K562 (cell line): ENCODE results near the gene NDUFB10. TPM values are rescaled to one million over a fixed set of nuclear protein-coding genes. Genes with fewer than 3 reads are reported as not detected.

Source experiments
- FUS ChIP-seq: fragments of 200-400 bp; formaldehyde crosslinking; optimal IDR thresholded peaks from 2 replicates; pipeline ENCODE3; 2017; ENCODE audit warnings: low read depth, low read length
- HDAC3 ChIP-seq: fragments of 450-650 bp; IDR thresholded peaks from 2 replicates; pipeline ENCODE4 v1.6.1; 2018; ENCODE audit warnings: borderline replicate concordance, mild to moderate bottlenecking, moderate library complexity; ENCODE audit not compliant: partially characterized antibody
- HLTF ChIP-seq: fragments of 450-650 bp; IDR thresholded peaks from 2 replicates; pipeline ENCODE4 v1.6.1; 2016
- LCOR ChIP-seq: sonication (generic); formaldehyde crosslinking; IDR thresholded peaks from 2 replicates; pipeline ENCODE4 v1.8.0; 2022; ENCODE audit warnings: mild to moderate bottlenecking, missing genetic modification reagents
- RBFOX2 ChIP-seq: fragments of 200-400 bp; formaldehyde crosslinking; IDR thresholded peaks from 2 replicates; pipeline ENCODE4 v1.6.1; 2017; ENCODE audit warnings: low read depth, mild to moderate bottlenecking, low read length, moderate library complexity
- SIN3B ChIP-seq: fragments of 450-650 bp; IDR thresholded peaks from 2 replicates; pipeline ENCODE4 v1.6.1; 2017; ENCODE audit warnings: low read depth, mild to moderate bottlenecking, moderate library complexity
- SMARCE1 ChIP-seq: fragments of 450-650 bp; IDR thresholded peaks from 2 replicates; pipeline ENCODE4 v1.7.1; 2016; ENCODE audit warnings: mild to moderate bottlenecking
- ZNF12 ChIP-seq: sonication (generic); formaldehyde crosslinking; IDR thresholded peaks from 2 replicates; pipeline ENCODE4 v1.4.0; 2020; ENCODE audit warnings: mild to moderate bottlenecking, missing genetic modification reagents
- ZNF695 ChIP-seq: fragments of 450-650 bp; formaldehyde crosslinking; IDR thresholded peaks from 2 replicates; pipeline ENCODE4 v1.4.0; 2020; ENCODE audit warnings: mild to moderate bottlenecking, moderate library complexity
- polyA plus RNA-seq, 8 experiments: library from polyadenylated mRNA; depleted of rRNA in 4 of 8; stranded (reverse) in 5 of 8; unstranded in 3 of 8; fragments of >200 nt; fragmentation: Nextera tagmentation in 2 of 8; fragmentation: Illumina TruSeq in 1 of 8; extraction: Ambion mirVana in 2 of 8; extraction: Trizol in 1 of 8; gene quantifications; 2 replicates each; pipeline versions ENCODE4 v1.2.1 to v1.2.3, GENCODE V29; 2011 to 2014; ENCODE audit warnings: inconsistent platforms in 1 of 8, missing spikeins in 1 of 8
- total RNA-seq, 7 experiments: library from RNA; depleted of rRNA in 6 of 7; stranded (reverse); fragments of >200 nt in 6 of 7; fragmentation: Illumina TruSeq in 2 of 7; extraction: Trizol in 2 of 7; gene quantifications; 2 replicates each; pipeline versions ENCODE4 v1.2.1 to v1.2.3, GENCODE V29; 2011 to 2021; ENCODE audit warnings: low replicate concordance in 1 of 7
- TF ChIP-seq, protein P1 (sequence below), 2 experiments: IDR thresholded peaks; 2 replicates each; pipeline ENCODE4 v1.6.1; 2012; ENCODE audit warnings: improper control_type of control experiment in 2 of 2, low read depth in 2 of 2, low read length in 2 of 2, borderline replicate concordance in 1 of 2
- TF ChIP-seq, protein P2 (sequence below), 2 experiments: fragments of 250-450 bp in 1 of 2; fragments of 450-650 bp in 1 of 2; sonication (Bioruptor Pico) in 1 of 2; IDR thresholded peaks; 2 replicates each; pipeline versions ENCODE4 v1.6.1 to v1.8.0; 2016 to 2021; ENCODE audit warnings: mild to moderate bottlenecking in 2 of 2, moderate library complexity in 2 of 2, missing compliant biosample characterization in 1 of 2, missing genetic modification characterization in 1 of 2
- TF ChIP-seq, protein P3 (sequence below), 2 experiments: fragments of 450-650 bp; formaldehyde crosslinking in 1 of 2; IDR thresholded peaks; 2 replicates each; pipeline versions ENCODE4 v1.4.0 to v1.6.1; 2014 to 2020; ENCODE audit warnings: mild to moderate bottlenecking in 2 of 2, borderline replicate concordance in 1 of 2, low read depth in 1 of 2
- TF ChIP-seq, protein P4 (sequence below): sonication (generic); formaldehyde crosslinking; IDR thresholded peaks from 2 replicates; pipeline ENCODE4 v1.4.0; 2020; ENCODE audit warnings: mild to moderate bottlenecking, missing genetic modification reagents

NDUFB10 gene
- total and polyA plus RNA-seq, 9 of the 15 experiments (the other 6 are each of a cell fraction or from before 2014, with no cell fraction given) = 69.3 to 527 (median 161) TPM

DNA sequence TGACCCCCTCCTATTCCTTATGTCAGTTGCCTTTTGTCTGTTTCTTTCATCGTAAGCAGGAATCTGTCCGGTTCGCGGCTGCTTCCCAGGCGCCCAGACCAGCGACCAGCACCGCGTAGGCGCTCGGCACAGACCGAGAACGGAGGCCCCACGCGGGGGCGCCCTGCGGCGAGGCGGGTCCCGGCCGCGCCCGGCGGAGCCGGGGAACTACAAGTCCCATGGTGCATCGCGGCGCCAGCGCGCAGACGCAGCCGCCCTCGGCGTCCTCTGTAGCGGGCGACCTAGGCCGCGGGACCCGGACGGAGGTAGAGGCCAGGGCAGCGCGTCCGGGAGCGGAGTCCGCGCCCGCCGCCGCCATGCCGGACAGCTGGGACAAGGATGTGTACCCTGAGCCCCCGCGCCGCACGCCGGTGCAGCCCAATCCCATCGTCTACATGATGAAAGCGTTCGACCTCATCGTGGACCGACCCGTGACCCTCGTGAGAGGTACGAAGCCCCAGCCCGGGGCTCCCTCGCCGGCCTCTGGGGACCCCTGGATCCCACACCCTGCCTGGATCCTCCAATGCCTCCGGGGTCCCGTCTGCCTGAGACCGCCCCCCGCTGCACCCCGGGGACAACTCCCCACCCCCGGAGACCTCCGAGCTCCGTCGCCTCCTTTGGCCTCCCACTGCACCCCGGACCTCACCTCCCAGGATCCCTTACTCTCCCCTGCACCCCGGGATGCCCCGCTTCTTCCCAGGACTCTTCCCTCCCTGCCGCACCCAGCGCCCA, at the start of gene NDUFB10 (continued):
- TF ChIP-seq, protein P1, sequence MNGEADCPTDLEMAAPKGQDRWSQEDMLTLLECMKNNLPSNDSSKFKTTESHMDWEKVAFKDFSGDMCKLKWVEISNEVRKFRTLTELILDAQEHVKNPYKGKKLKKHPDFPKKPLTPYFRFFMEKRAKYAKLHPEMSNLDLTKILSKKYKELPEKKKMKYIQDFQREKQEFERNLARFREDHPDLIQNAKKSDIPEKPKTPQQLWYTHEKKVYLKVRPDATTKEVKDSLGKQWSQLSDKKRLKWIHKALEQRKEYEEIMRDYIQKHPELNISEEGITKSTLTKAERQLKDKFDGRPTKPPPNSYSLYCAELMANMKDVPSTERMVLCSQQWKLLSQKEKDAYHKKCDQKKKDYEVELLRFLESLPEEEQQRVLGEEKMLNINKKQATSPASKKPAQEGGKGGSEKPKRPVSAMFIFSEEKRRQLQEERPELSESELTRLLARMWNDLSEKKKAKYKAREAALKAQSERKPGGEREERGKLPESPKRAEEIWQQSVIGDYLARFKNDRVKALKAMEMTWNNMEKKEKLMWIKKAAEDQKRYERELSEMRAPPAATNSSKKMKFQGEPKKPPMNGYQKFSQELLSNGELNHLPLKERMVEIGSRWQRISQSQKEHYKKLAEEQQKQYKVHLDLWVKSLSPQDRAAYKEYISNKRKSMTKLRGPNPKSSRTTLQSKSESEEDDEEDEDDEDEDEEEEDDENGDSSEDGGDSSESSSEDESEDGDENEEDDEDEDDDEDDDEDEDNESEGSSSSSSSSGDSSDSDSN (IDR thresholded peaks at IDR 0.05; ENCODE audit: borderline replicate concordance in 1 of 2, low read depth in 2 of 2, low read length in 2 of 2) = no peak
- TF ChIP-seq FUS = peak; percentile 59
- TF ChIP-seq, protein P2, sequence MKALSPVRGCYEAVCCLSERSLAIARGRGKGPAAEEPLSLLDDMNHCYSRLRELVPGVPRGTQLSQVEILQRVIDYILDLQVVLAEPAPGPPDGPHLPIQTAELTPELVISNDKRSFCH (CRISPR knock-in tag; IDR thresholded peaks at IDR 0.05) = no peak
- TF ChIP-seq, protein P2 (tag; IDR thresholded peaks at IDR 0.05) = 0 out of 2 replicates have a peak, but pooled peaks have one; percentile 61
- TF ChIP-seq SIN3B = peak; percentile 44; the same call in 1 of the 2 replicates
- 0 out of 2 replicates have a peak, but pooled peaks have one; percentile 35 for TF ChIP-seq SMARCE1
- no peak for TF ChIP-seq HLTF
- peak; percentile 96 for TF ChIP-seq RBFOX2
- TF ChIP-seq, protein P3, sequence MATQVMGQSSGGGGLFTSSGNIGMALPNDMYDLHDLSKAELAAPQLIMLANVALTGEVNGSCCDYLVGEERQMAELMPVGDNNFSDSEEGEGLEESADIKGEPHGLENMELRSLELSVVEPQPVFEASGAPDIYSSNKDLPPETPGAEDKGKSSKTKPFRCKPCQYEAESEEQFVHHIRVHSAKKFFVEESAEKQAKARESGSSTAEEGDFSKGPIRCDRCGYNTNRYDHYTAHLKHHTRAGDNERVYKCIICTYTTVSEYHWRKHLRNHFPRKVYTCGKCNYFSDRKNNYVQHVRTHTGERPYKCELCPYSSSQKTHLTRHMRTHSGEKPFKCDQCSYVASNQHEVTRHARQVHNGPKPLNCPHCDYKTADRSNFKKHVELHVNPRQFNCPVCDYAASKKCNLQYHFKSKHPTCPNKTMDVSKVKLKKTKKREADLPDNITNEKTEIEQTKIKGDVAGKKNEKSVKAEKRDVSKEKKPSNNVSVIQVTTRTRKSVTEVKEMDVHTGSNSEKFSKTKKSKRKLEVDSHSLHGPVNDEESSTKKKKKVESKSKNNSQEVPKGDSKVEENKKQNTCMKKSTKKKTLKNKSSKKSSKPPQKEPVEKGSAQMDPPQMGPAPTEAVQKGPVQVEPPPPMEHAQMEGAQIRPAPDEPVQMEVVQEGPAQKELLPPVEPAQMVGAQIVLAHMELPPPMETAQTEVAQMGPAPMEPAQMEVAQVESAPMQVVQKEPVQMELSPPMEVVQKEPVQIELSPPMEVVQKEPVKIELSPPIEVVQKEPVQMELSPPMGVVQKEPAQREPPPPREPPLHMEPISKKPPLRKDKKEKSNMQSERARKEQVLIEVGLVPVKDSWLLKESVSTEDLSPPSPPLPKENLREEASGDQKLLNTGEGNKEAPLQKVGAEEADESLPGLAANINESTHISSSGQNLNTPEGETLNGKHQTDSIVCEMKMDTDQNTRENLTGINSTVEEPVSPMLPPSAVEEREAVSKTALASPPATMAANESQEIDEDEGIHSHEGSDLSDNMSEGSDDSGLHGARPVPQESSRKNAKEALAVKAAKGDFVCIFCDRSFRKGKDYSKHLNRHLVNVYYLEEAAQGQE (IDR thresholded peaks at IDR 0.05; ENCODE audit: borderline replicate concordance) = peak; percentile 53; the same call in 1 of the 2 replicates
- TF ChIP-seq, protein P3 (CRISPR knock-in tag; IDR thresholded peaks at IDR 0.05; ENCODE audit: low read depth) = no peak
- TF ChIP-seq HDAC3 = no peak
- TF ChIP-seq LCOR (CRISPR knock-in tag) = peak; percentile 53; the same call in 1 of the 2 replicates
- TF ChIP-seq, protein P4, sequence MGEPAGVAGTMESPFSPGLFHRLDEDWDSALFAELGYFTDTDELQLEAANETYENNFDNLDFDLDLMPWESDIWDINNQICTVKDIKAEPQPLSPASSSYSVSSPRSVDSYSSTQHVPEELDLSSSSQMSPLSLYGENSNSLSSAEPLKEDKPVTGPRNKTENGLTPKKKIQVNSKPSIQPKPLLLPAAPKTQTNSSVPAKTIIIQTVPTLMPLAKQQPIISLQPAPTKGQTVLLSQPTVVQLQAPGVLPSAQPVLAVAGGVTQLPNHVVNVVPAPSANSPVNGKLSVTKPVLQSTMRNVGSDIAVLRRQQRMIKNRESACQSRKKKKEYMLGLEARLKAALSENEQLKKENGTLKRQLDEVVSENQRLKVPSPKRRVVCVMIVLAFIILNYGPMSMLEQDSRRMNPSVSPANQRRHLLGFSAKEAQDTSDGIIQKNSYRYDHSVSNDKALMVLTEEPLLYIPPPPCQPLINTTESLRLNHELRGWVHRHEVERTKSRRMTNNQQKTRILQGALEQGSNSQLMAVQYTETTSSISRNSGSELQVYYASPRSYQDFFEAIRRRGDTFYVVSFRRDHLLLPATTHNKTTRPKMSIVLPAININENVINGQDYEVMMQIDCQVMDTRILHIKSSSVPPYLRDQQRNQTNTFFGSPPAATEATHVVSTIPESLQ (CRISPR knock-in tag) = 0 out of 2 replicates have a peak, but pooled peaks have one; percentile 50
- no peak for TF ChIP-seq ZNF695 (CRISPR knock-in tag)
- peak; percentile 89 for TF ChIP-seq ZNF12 (CRISPR knock-in tag)
